Fibroblast of lung (primary cell): ENCODE results near the gene STARD3. TPM values are rescaled to one million over a fixed set of nuclear protein-coding genes. Genes with fewer than 3 reads are reported as not detected.
A peak's percentile ranks its signal among the peaks of the same experiment; 100 is the strongest.

ENCODE experiments used
- DNase-seq, 2 donors: peaks; one replicate each; pipeline versions ENCODE4 v3.0.0 to v3.0.0-alpha.2; 2010; ENCODE audit warnings: low read depth in 2 of 2
- H2AFZ ChIP-seq: 2 replicates; pipeline ENCODE4 v1.5.1; 2012; ENCODE audit warnings: low read length, control low read depth, inconsistent platforms
- H3K27ac ChIP-seq: 2 replicates; pipeline ENCODE4 v1.5.1; 2011; ENCODE audit warnings: low read length, control low read depth; ENCODE audit not compliant: insufficient read depth
- H3K27me3 ChIP-seq: 2 replicates; pipeline ENCODE4 v1.5.1; 2011; ENCODE audit warnings: mild to moderate bottlenecking, low read length; ENCODE audit not compliant: control insufficient read depth, insufficient read depth
- H3K36me3 ChIP-seq: 2 replicates; pipeline ENCODE4 v1.5.1; 2011; ENCODE audit warnings: low read length; ENCODE audit not compliant: control insufficient read depth, insufficient read depth
- H3K4me1 ChIP-seq: 2 replicates; pipeline ENCODE4 v1.5.1; 2011; ENCODE audit warnings: low read length; ENCODE audit not compliant: control insufficient read depth, insufficient read depth; ENCODE audit errors: extremely low read depth
- H3K4me2 ChIP-seq: 2 replicates; pipeline ENCODE4 v1.5.1; 2011; ENCODE audit warnings: low read length, control low read depth; ENCODE audit not compliant: insufficient read depth; ENCODE audit errors: extremely low read depth
- H3K4me3 ChIP-seq, 4 experiments: fragments of 200-600 bp in 1 of 4; sonication (generic) in 1 of 4; replicated peaks in 1 of 4; 2 replicates each; pipeline ENCODE4 v1.5.1; 2011 to 2016; ENCODE audit warnings: low read length in 4 of 4, low read depth in 3 of 4, mild to moderate bottlenecking in 3 of 4, control low read depth in 2 of 4, inconsistent platforms in 1 of 4, mixed read lengths in 1 of 4; ENCODE audit not compliant: insufficient read depth in 1 of 4; ENCODE audit errors: control extremely low read depth in 1 of 4
- H3K79me2 ChIP-seq: 2 replicates; pipeline ENCODE4 v1.5.1; 2012; ENCODE audit warnings: mild to moderate bottlenecking, low read length, inconsistent platforms; ENCODE audit not compliant: control insufficient read depth, insufficient read depth
- H3K9ac ChIP-seq: 2 replicates; pipeline ENCODE4 v1.5.1; 2011; ENCODE audit warnings: mild to moderate bottlenecking, low read length, control low read depth; ENCODE audit not compliant: insufficient read depth
- H3K9me3 ChIP-seq: 2 replicates; pipeline ENCODE4 v1.5.1; 2012; ENCODE audit warnings: low read depth, low read length; ENCODE audit not compliant: control insufficient read depth, insufficient read depth
- H4K20me1 ChIP-seq: 2 replicates; pipeline ENCODE4 v1.5.1; 2011; ENCODE audit warnings: low read length; ENCODE audit not compliant: control insufficient read depth, insufficient read depth; ENCODE audit errors: extremely low read depth
- EZH2 ChIP-seq: IDR thresholded peaks from 2 replicates; pipeline ENCODE4 v1.5.1; 2012; ENCODE audit warnings: low read length, control low read depth, mild to moderate bottlenecking; ENCODE audit errors: missing control alignments
- polyA plus RNA-seq, 2 donors: library from polyadenylated mRNA; depleted of rRNA in 1 of 2; stranded (reverse) in 1 of 2; unstranded in 1 of 2; fragments of >200 nt; gene quantifications; 2 replicates each; pipeline ENCODE4 v1.2.1, GENCODE V29; 2011 to 2012; ENCODE audit warnings: missing spikeins in 1 of 2
- total RNA-seq: library from RNA; depleted of rRNA; stranded (reverse); fragments of >200 nt; gene quantifications from 2 replicates; pipeline ENCODE4 v1.2.1, GENCODE V29; 2014
- TF ChIP-seq, protein P1 (sequence below), 2 donors: IDR thresholded peaks in 1 of 2; conservative IDR thresholded peaks in 1 of 2; 1 replicate in 1 of 2; 2 replicates in 1 of 2; pipeline ENCODE4 v1.5.1; 2011 to 2012; ENCODE audit warnings: low read length in 2 of 2, control low read depth in 1 of 2, inconsistent platforms in 1 of 2, low read depth in 1 of 2, mild to moderate bottlenecking in 1 of 2

Gene STARD3
- total and polyA plus RNA-seq, 2 donors (not counting 1 experiment from before 2014, with no cell fraction given) = 30.4 to 31.7 TPM

DNA sequence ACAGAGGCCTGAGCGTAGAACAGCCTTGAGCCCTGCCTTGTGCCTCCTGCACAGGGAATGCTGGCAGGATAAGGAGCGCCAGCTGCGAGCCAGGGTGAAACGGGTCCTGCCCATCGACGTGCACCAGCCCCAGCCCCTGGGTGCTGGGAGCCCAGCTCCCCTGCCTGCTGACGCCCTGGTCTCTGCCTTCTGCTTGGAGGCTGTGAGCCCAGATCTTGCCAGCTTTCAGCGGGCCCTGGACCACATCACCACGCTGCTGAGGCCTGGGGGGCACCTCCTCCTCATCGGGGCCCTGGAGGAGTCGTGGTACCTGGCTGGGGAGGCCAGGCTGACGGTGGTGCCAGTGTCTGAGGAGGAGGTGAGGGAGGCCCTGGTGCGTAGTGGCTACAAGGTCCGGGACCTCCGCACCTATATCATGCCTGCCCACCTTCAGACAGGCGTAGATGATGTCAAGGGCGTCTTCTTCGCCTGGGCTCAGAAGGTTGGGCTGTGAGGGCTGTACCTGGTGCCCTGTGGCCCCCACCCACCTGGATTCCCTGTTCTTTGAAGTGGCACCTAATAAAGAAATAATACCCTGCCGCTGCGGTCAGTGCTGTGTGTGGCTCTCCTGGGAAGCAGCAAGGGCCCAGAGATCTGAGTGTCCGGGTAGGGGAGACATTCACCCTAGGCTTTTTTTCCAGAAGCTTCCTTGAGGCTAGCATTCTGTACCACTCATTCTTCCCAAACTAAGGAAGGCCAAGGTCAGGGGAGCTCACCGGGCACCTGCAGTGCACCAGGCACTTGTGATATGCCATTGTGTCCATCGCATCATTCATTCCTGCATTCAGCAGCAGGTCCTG is 33.2 kb downstream of the STARD3 start:
- Histone ChIP-seq H3K9me3 (no peaks in the 10 kb centered on the region), H3K4me1 (peaks cover 2% of the 10 kb centered on the region), H3K4me2 (no peak overlapping the region), H3K36me3 (no peaks in the 10 kb centered on the region), H3K27me3 (peaks cover 38% of the 10 kb centered on the region), H4K20me1 (no peaks in the 10 kb centered on the region), H2AFZ (no peak overlapping the region), H3K9ac (no peak overlapping the region), H3K27ac (no peak overlapping the region), H3K4me3 (no peak overlapping the region), H3K79me2 (no peaks in the 10 kb centered on the region)
- TF ChIP-seq, protein P1, sequence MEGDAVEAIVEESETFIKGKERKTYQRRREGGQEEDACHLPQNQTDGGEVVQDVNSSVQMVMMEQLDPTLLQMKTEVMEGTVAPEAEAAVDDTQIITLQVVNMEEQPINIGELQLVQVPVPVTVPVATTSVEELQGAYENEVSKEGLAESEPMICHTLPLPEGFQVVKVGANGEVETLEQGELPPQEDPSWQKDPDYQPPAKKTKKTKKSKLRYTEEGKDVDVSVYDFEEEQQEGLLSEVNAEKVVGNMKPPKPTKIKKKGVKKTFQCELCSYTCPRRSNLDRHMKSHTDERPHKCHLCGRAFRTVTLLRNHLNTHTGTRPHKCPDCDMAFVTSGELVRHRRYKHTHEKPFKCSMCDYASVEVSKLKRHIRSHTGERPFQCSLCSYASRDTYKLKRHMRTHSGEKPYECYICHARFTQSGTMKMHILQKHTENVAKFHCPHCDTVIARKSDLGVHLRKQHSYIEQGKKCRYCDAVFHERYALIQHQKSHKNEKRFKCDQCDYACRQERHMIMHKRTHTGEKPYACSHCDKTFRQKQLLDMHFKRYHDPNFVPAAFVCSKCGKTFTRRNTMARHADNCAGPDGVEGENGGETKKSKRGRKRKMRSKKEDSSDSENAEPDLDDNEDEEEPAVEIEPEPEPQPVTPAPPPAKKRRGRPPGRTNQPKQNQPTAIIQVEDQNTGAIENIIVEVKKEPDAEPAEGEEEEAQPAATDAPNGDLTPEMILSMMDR (conservative IDR thresholded peaks at IDR 0.05 in 1 of 2, IDR thresholded peaks at IDR 0.05 in 1 of 2; ENCODE audit: low read depth in 1 of 2, low read length in 2 of 2) = no peak
- no peak for TF ChIP-seq EZH2
- no peak for DNase-seq

DNA sequence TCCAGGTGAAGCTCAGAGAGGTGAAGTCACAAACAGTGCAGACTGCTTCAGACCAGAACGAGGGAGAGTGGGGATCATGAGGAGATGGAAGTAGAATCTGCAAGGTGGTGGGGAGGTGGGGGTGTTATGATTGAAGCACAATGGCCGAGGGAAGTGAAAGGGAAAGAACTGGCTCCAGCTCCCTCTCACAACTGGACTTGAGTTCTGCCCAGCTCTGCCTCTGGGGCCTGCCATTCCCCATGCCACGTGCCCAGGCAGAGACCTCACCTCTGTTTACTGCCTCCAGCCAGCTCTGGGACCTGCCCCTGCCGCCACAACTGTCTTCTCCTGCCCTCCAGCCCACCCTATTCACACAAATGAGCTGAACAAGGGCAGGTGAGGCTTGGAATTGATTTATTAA is 33.8 kb downstream of the STARD3 start:
- H3K27me3 ChIP-seq = peaks cover 38% of the 10 kb centered on the region
- TF ChIP-seq, protein P1 (conservative IDR thresholded peaks at IDR 0.05 in 1 of 2, IDR thresholded peaks at IDR 0.05 in 1 of 2; ENCODE audit: low read depth in 1 of 2, low read length in 2 of 2) = no peak
- TF ChIP-seq EZH2 = no peak
- no peak overlapping the region for H2AFZ ChIP-seq
- no peak overlapping the region for H3K4me2 ChIP-seq
- H3K36me3 ChIP-seq = no peaks in the 10 kb centered on the region
- no peak overlapping the region for H3K4me3 ChIP-seq
- DNase-seq = no peak
- no peak overlapping the region for H3K27ac ChIP-seq
- no peaks in the 10 kb centered on the region for H3K9me3 ChIP-seq
- no peaks in the 10 kb centered on the region for H4K20me1 ChIP-seq
- H3K9ac ChIP-seq = no peak overlapping the region
- H3K4me1 ChIP-seq = peaks cover 2% of the 10 kb centered on the region
- H3K79me2 ChIP-seq = no peaks in the 10 kb centered on the region

DNA sequence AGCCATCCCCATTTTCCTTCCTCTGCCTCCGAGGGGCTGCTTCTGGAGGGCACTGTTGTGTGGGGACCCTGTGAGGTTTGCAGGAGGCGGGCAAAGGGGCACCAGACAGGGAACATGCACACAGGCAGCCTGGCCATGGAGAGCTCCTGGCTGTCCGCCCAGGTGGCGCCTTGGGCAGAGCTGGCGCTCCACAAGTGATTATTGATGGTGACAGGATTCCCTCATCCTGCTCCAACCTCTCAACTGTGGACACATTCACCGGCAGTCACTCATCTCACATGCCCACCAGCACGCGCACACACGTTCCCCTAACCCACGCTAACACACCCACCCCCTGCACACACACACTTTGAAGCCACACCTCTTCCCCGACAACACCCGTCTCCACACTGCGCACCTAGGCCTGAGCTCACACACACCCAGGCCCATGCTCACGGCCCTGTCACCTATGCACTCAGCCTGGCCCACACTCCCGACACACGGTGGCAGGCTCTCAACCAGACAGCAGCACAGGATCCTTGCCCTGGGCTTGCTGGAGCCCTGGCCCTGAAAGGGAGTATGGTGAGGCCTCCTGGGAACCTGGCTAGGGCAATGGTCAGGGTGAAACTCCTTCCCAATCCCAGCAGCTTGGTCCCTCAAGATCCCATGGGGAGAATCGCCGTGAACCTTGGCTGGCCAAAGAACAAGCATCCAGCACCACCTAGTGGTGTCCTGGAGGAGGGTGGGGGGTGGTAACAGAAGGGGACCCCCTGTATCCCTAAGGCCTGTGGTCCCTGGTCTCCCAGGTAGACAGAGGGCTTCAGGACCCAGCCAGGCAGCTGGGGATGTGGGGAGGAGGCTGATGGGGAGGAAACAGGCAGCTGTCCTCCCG is 34.9 kb downstream of the STARD3 start:
- no peak for TF ChIP-seq EZH2
- TF ChIP-seq, protein P1 (conservative IDR thresholded peaks at IDR 0.05 in 1 of 2, IDR thresholded peaks at IDR 0.05 in 1 of 2; ENCODE audit: low read depth in 1 of 2, low read length in 2 of 2) = peak; percentile 51 to 60
- peaks cover 2% of the 10 kb centered on the region for H3K4me1 ChIP-seq
- H3K4me2 ChIP-seq = no peak overlapping the region
- no peak overlapping the region for H3K4me3 ChIP-seq
- no peaks in the 10 kb centered on the region for H3K36me3 ChIP-seq
- DNase-seq = peak; percentile 25 to 35
- no peak overlapping the region for H3K9ac ChIP-seq
- H3K27ac ChIP-seq = no peak overlapping the region
- H4K20me1 ChIP-seq = no peaks in the 10 kb centered on the region
- H3K27me3 ChIP-seq = peaks cover 30% of the 10 kb centered on the region
- H3K9me3 ChIP-seq = no peaks in the 10 kb centered on the region
- H2AFZ ChIP-seq = no peak overlapping the region
- H3K79me2 ChIP-seq = no peaks in the 10 kb centered on the region
